PC-9 (cell line): ENCODE data around the gene P2RX7. TPM values are rescaled to one million over a fixed set of nuclear protein-coding genes. Genes with fewer than 3 reads are reported as not detected.
"Not testable (repeated sequence)": the region's sequence is repeated elsewhere in the genome, so short reads cannot be mapped to it uniquely, and the experiment has no call there.

Experiments
- BruUV-seq: library from RNA; stranded (reverse); fragments of 400-500 nt; replicated peaks from 2 replicates; lab custom pipeline; 2021; lab: Mats Ljungman, UMichigan
- CTCF ChIA-PET: fragments of 300-600 bp; sonication (Branson Sonifier 250); formaldehyde crosslinking; loops from one replicate; lab custom pipeline; 2022; ENCODE audit warnings: antibody characterized with exemption; lab: Charles Lee
- POLR2A ChIA-PET: fragments of 300-600 bp; sonication (Branson Sonifier 250); formaldehyde crosslinking; loops from one replicate; lab custom pipeline; 2022; ENCODE audit warnings: antibody characterized with exemption; ENCODE audit not compliant: unreplicated experiment; lab: Charles Lee
- DNase-seq, 2 experiments: peaks; one replicate each; pipeline versions ENCODE4 v3.0.0 to v3.0.0-alpha.2; 2015 to 2022; ENCODE audit warnings: mixed read lengths in 1 of 2
- H2AFZ ChIP-seq: fragments of 200-600 bp; sonication (generic); 2 replicates; pipeline ENCODE4 v1.8.1; 2017; ENCODE audit warnings: antibody characterized with exemption
- H3F3A ChIP-seq: fragments of 200-600 bp; sonication (generic); 2 replicates; pipeline ENCODE4 v1.8.1; 2017; ENCODE audit warnings: antibody characterized with exemption, mild to moderate bottlenecking, low read depth; ENCODE audit not compliant: insufficient read depth
- H3K27ac ChIP-seq: fragments of 200-600 bp; sonication (generic); 2 replicates; pipeline ENCODE4 v1.6.1; 2016; ENCODE audit warnings: mixed run types
- H3K27me3 ChIP-seq: fragments of 200-600 bp; sonication (generic); 2 replicates; pipeline ENCODE4 v1.6.1; 2016; ENCODE audit warnings: low read depth, mixed run types; ENCODE audit not compliant: insufficient read depth
- H3K36me3 ChIP-seq: fragments of 200-600 bp; sonication (generic); 2 replicates; pipeline ENCODE4 v1.6.1; 2016; ENCODE audit warnings: low read depth, mixed run types
- H3K4me1 ChIP-seq: fragments of 200-600 bp; sonication (generic); replicated peaks from 2 replicates; pipeline ENCODE4 v1.6.1; 2016; ENCODE audit warnings: mixed run types; ENCODE audit not compliant: insufficient read depth
- H3K4me2 ChIP-seq: fragments of 200-600 bp; sonication (generic); 2 replicates; pipeline ENCODE4 v1.6.1; 2017; ENCODE audit warnings: mixed run types
- H3K4me3 ChIP-seq: fragments of 200-600 bp; sonication (generic); 2 replicates; pipeline ENCODE4 v1.6.1; 2016; ENCODE audit warnings: mixed run types
- H3K79me2 ChIP-seq: fragments of 200-600 bp; sonication (generic); 2 replicates; pipeline ENCODE4 v1.6.1; 2017; ENCODE audit warnings: low read depth, mixed run types
- H3K9me2 ChIP-seq: fragments of 200-600 bp; sonication (generic); 2 replicates; pipeline ENCODE4 v1.8.1; 2017; ENCODE audit warnings: mild to moderate bottlenecking; ENCODE audit not compliant: insufficient read depth
- H3K9me3 ChIP-seq: fragments of 200-600 bp; sonication (generic); 2 replicates; pipeline ENCODE4 v1.8.1; 2016; ENCODE audit warnings: low read depth; ENCODE audit not compliant: insufficient read depth
- H4K20me1 ChIP-seq: fragments of 200-600 bp; sonication (generic); 2 replicates; pipeline ENCODE4 v1.8.1; 2017; ENCODE audit not compliant: insufficient read depth
- CTCF ChIP-seq: fragments of 200-600 bp; sonication (generic); conservative IDR thresholded peaks from 2 replicates; pipeline ENCODE4 v1.6.1; 2017; ENCODE audit warnings: mixed run types, antibody characterized with exemption, mild to moderate bottlenecking, moderate library complexity
- EZH2 ChIP-seq: fragments of 200-600 bp; sonication (generic); IDR thresholded peaks from 2 replicates; pipeline ENCODE4 v1.8.0; 2017; ENCODE audit warnings: antibody characterized with exemption, low read depth
- intact Hi-C: fragments of 100-400 bp; cut with micrococcal nuclease; formaldehyde crosslinking; loops from one replicate; pipeline ENCODE4 v1.10.0; 2022; ENCODE audit not compliant: unreplicated experiment
- total RNA-seq: library from RNA; stranded (reverse); gene quantifications from 2 replicates; pipeline ENCODE4 v1.2.3, GENCODE V29; 2021

The P2RX7 gene
- total RNA-seq, 1 experiment from 2014 or later = 3.2 TPM

- CTCF ChIA-PET = no interaction called here
Measured at GRCh38 chr12:121203482-121203881, 70.8 kb downstream of the P2RX7 start.

GRCh38 chr12:121205491-121205890 is 72.8 kb downstream of the P2RX7 start:
- Histone ChIP-seq H3K9me2 (no peaks in the 10 kb centered on the region), H3K36me3 (no peaks in the 10 kb centered on the region), H3K79me2 (peaks cover under 1% of the 10 kb centered on the region; the same call in 1 of the 2 replicates), H3K27me3 (no peaks in the 10 kb centered on the region), H4K20me1 (no peaks in the 10 kb centered on the region), H3K27ac (no peak overlapping the region), H3K4me3 (no peak overlapping the region), H3K4me2 (no peak overlapping the region), H2AFZ (no peak overlapping the region), H3K9me3 (no peaks in the 10 kb centered on the region), H3F3A (peaks cover 15% of the 10 kb centered on the region; the same call in 1 of the 2 replicates), H3K4me1 (no peaks in the 10 kb centered on the region)
- DNase-seq = no peak
- CTCF ChIA-PET = no interaction called here
- TF ChIP-seq CTCF (no peak), EZH2 (no peak)
- intact Hi-C loops = no loop called here
- BruUV-seq = no TSS peak
- POLR2A ChIA-PET = interaction anchor here (0.7 kb wide), 1 partner anchor 81 kb away, joined by 9 read pairs; no protein-coding TSS in a partner anchor

More at GRCh38 chr12:121203482-121203881, 70.8 kb downstream of the P2RX7 start:
- intact Hi-C loops = no loop called here
- no peaks in the 10 kb centered on the region for H3K9me2 ChIP-seq
- H3K4me1 ChIP-seq = no peaks in the 10 kb centered on the region
- no TSS peak for BruUV-seq
- no peak overlapping the region for H2AFZ ChIP-seq
- no peak overlapping the region for H3K27ac ChIP-seq
- POLR2A ChIA-PET = no interaction called here
- no peaks in the 10 kb centered on the region for H4K20me1 ChIP-seq
- H3K36me3 ChIP-seq = no peaks in the 10 kb centered on the region
- H3K79me2 ChIP-seq = no peaks in the 10 kb centered on the region
- no peak for TF ChIP-seq CTCF
- no peak for TF ChIP-seq EZH2
- no peak overlapping the region for H3K4me3 ChIP-seq
- H3K4me2 ChIP-seq = no peak overlapping the region
- no peak for DNase-seq
- H3F3A ChIP-seq = peaks cover 5% of the 10 kb centered on the region; the same call in 1 of the 2 replicates
- no peaks in the 10 kb centered on the region for H3K27me3 ChIP-seq
- no peaks in the 10 kb centered on the region for H3K9me3 ChIP-seq

- H3K27ac ChIP-seq, H4K20me1 ChIP-seq, DNase-seq, intact Hi-C loops, H3K27me3 ChIP-seq, H3K36me3 ChIP-seq, H3K4me2 ChIP-seq, H3K9me2 ChIP-seq, H3K4me3 ChIP-seq, H3K9me3 ChIP-seq, H2AFZ ChIP-seq, POLR2A ChIA-PET, BruUV-seq: not testable (repeated sequence)
- Histone ChIP-seq H3K4me1 (peaks cover 16% of the 10 kb centered on the region; the same call in 1 of the 2 replicates), H3K79me2 (peaks cover 25% of the 10 kb centered on the region), H3F3A (peaks cover 16% of the 10 kb centered on the region; the same call in 1 of the 2 replicates)
- CTCF ChIA-PET = interaction anchor here (0.5 kb wide), 1 partner anchor 349 kb away, joined by 8 read pairs; no protein-coding TSS in a partner anchor
Measured at GRCh38 chr12:121208571-121208970, 75.9 kb downstream of the P2RX7 start.

- ChIA-PET CTCF (no interaction called here), POLR2A (no interaction called here)
- Histone ChIP-seq H3K9me2 (no peaks in the 10 kb centered on the region), H3K79me2 (peaks cover 25% of the 10 kb centered on the region), H3F3A (peaks cover 23% of the 10 kb centered on the region), H3K4me3 (peak overlapping the region; percentile 70; the same call in 1 of the 2 replicates), H3K9me3 (no peaks in the 10 kb centered on the region), H3K4me2 (peak overlapping the region; percentile 87), H3K27me3 (no peaks in the 10 kb centered on the region), H3K27ac (no peak overlapping the region), H3K36me3 (no peaks in the 10 kb centered on the region), H4K20me1 (no peaks in the 10 kb centered on the region), H3K4me1 (peaks cover 22% of the 10 kb centered on the region), H2AFZ (no peak overlapping the region; the same call in 1 of the 2 replicates)
- TF ChIP-seq EZH2 (no peak), CTCF (no peak)
- DNase-seq = no peak
- BruUV-seq = TSS peak; percentile 72
- intact Hi-C loops = no loop called here
Measured at GRCh38 chr12:121209221-121209620, 76.5 kb downstream of the P2RX7 start.
